CD4-positive, alpha-beta T cell treated with Interleukin-10 for 1 hour (primary cell): Measurements from ENCODE around the gene VOPP1.
"Not testable (repeated sequence)": the region's sequence is repeated elsewhere in the genome, so short reads cannot be mapped to it uniquely, and the experiment has no call there.

ENCODE experiments used
- DNase-seq: peaks from one replicate; pipeline ENCODE4 v3.0.0-alpha.2; 2020

Gene VOPP1

DNA sequence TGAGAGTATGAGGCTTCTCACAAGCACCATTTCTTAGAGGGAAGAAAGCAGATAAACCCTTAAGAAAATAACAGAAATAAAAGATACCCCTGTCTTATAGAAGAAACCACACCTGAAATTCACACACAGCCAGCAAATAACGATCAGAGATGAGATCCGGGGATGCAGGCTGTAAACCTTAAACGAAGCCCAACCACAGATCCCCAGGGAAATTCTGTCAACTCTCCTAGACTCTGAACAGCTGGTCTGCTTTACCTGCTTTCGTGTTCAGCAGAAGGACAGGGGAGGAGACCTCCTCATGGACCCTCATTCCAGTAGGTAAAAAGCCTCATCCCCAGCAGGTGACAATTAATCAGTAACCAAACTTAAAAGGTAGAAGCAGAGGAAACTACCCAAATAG, 45.0 kb downstream of the VOPP1 start:
- DNase-seq: no peak

DNA sequence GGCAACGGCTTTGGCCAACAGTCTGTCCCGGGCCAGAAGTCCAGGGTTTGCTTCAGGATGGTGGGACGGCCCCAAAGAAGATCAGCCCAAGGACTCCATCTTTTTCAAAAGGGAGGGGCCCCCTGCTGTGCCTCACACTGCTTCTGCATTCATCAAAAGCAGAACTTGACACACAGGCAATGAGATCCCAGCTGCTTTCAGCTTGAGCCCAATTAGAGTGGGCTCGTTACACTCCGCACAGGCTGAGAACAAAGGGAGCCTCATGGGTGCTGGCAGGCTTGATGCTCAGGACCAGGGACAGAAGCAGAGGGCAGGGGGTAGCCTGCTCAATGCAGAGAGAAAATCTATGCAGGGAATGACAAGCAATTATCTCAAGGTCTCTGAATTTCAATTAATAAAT, 45.5 kb downstream of the VOPP1 start:
- DNase-seq: no peak

DNA sequence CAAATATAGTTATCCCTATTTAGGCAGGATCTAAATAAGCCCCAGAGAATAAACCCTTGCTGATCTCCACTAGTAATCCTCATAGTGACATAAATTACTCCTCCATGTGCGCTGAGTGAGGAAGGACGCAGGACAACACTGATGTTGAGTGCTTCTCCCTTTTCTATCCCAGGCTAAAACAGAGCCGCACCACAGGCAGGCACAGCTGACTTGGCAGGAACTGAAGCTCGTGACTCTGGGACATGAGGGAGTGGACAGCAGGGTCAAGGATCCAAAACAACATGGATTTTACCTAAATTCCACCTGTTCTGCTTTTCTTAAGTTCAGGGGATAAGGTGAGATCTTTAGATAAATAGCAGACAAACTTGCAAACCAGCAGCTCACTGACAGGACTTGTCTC, 46.0 kb downstream of the VOPP1 start:
- no peak for DNase-seq

DNA sequence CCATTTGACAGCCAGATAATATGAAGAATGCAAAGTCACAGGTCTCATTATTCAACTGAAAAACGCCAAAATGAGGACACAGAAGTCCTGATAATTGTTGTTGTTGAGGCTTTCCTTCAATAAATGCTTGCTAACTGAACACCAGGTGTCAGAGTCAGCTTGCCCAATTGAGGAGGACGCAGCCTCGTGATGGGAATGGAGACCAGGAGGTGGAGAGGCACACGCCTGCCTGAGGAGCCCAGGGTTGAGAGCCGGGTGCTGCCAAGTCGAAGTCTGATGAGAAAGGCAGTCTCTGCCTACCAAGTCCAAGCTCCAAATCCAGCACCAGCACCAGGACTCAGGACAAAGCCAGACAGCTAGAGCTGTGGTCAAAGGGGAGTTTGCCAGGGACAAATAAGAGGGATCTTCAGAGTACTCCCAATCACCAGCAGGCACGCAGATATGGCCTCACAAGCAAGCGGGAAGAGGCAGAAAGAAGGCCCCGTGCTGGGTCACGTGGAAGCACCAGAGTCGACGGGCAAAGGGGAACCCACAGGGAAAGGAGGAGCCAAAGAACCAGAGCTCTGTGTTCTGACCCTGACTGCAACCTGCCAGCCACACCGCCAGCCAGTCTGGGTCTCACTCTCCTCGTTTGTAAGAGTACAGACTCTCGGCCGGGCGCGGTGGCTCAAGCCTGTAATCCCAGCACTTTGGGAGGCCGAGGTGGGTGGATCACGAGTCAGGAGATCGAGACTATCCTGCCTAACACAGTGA, 47.6 kb downstream of the VOPP1 start:
- DNase-seq: no peak

DNA sequence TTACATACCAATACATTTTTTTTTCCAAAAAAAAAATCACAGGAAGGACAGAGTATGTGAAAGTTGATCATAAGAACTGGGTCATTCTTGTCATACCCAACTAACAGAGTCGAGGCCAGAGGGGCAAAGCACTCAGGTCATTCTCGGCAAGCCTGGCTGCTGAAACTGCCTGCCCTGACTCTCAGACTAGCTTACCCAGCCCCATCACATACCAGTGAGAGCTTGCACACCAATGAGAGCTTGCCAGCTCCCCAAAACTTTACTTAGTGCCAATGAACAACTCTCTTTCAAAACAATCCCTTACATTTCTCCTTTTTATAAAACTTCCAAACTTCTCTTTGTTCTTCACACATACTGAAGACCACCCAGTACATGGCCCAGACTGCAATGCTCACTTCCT, 48.9 kb downstream of the VOPP1 start:
- no peak for DNase-seq

DNA sequence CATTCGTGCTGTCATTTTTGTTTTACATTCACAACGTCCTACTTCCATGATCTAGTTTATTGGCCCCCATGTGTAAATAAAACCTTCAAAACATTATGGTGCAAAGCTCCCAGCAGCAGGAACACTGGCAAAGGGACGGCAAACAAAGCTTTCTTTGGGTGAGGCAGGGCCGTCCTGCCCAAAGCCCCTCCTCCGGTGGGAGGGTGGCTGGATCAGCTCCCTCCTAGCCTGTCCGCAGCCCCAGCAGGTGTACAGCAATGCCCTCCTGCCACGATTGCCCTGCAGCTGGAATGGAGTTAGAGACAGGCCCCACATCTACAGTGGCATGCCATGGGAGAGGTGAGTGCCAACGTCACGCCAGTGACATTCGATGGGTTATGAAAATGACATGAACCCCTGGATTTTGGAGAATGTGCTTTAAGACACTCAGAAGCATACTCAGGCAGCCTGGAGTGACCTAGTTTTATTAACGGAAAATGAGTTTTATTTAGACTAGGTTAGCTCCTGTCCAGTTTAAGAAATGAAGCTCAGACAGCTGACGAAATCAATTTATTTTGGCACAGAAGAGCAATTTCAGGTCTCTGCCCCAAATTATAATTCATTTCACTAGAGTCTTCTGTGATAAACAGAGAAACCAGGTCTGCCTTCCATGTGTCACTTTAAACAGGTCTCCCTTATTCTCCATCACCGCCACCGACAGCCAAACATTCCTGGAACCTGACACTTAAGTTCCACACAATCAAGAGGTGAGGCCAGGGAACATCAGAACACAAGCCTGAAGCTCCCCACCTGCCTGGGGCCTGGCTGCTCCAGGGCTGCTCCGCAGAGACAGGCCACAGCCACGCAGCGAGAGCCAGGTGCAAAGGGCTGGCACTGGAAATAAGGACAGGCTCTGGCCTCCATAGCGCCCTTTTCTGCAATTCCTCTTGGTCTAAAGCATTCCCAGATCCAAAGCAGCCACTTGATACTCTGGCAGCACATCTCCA, 50.1 kb downstream of the VOPP1 start:
- DNase-seq: no peak

DNA sequence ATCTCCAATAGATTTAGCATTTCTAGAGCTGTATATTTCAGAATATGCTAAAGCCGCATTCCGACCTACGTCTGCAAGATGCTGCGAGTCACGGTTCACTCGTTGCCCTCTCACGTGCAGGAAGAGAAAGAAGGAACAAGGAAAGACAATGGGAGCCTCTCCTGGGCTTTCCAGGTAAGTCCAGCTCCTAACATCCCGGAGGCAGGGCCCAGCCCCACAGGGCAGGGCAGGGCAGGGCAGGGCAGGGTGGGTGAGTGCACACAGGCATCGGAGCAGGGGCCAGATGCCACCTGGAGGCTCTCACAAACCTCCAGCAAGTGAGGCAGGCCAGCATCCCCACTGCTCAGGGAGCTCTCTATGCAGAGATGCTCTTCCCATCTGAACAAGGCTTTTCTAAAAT, 50.8 kb downstream of the VOPP1 start:
- no peak for DNase-seq

DNA sequence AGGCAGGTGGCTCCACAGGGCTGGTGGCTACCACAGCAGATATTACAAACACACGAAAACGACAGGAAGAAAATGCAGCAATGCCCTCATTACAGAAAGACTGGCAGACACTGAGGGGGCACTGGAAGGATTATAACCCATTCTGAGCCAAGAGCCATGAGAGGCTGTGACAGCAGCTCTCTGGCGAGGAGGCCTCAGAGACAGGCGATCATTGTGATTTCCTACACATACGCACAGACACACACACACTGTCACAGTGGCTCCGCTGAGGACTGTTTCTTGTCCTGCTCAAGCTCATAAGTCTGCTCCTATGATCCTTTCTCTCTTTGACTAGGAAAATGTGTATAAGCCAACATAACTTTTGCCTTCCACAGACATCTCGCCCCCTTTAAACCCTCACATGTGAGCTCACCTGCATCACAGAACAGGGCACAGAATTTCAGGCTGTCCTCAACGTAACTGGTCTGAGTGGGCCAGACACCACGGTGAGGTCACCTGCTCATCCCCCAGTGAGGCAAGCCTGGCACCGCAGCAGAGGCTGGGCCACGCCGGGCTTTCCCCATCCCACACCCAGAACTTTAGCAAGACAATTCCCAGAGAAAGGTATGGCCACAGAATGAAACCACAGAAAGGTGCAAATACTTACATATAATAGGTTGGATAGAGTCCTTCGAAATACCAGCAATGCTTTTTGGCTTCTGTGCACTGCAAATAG, 51.7 kb downstream of the VOPP1 start:
- no peak for DNase-seq

DNA sequence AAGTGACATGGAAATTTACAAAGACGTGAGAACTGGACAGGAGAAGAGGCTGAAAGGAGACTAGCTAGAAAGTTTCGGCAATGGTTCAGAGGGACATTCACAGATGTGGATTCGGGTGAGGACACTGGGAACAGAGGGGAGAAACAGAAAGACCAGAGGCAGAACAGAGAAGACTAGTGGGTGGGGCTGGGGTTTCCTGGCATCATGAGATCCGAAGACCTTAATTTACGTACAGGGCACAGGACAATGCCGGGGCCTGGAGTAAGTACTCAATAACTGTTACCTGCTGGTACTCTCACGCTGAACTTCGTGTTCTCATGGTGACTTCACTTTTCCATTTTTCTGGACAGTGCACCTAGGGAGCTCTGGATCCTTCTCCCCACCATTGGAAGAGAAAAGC, 53.5 kb downstream of the VOPP1 start:
- DNase-seq: no peak

DNA sequence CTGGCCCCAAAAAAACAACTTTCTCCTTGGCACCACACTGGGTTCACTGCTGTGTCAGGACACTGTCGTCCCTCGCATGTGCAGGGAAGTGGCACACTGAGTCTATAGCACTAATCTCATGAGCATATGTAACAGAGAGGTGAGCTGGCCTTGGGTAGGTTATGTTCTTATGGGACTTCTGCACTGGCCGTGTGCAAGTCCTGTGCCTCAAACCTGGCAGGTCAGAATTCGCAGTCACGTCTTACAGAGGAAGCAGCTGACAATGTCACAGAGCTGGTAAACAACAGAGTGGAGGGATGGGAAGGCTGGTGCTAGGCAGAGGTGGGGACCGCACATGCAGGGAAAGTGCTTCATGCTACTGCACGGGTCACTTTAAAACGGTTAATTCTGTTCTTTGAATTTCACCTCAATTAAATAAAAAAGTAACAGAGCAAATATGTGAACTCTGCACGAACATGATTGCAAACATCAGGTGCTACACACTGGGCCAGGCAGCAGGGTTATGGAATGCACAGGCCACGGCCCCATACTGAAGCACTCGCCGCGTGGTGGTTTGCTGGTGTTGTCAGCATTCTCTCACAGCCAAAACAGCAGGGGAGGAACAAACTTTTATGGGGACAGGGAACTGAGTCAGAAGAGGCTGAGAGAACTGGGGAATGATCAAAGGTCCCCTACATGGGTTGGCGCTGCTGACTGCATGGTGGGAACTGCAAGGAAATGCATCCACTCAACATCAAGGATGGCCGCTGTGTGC, 54.2 kb downstream of the VOPP1 start:
- DNase-seq: no peak

DNA sequence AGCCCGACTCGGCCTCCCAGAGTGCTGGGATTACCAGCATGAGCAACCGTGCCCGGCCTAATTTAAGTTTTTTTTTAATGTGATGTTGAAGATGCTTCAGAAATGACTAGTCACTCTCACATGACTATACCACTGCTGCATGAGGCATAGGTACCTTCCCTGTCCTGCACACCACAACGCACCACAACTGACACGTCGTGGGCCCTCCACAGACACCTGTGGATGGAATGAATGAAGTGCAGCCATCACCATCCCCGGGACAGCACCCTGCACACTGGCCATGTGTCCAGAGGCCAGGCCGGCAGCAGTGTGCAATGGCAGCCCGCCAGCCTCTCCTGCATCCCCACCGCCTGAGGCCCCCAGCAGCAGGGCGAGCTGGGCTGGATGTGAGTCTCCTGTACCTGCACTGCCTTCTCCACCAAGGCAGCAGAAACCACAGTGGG, 55.1 kb downstream of the VOPP1 start:
- DNase-seq: no peak

DNA sequence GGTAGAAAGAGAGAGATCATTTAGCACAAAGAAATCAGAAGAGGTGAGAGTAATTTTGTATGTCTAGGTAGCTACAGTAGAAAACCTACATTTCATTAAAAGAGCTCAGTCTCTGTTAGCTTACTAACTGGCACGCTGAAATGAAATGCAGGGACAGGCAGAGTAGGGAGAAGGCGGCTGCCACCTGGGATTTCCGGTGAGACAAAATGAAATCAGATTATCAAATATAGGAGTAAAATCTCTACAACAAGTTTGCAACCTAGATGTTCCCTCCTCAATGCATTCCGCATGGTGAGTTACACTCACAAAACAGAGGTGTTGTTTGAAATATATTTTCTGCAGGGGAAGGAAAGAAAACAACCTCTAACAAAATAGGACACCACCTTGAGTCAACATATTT, 55.9 kb downstream of the VOPP1 start:
- no peak for DNase-seq

DNA sequence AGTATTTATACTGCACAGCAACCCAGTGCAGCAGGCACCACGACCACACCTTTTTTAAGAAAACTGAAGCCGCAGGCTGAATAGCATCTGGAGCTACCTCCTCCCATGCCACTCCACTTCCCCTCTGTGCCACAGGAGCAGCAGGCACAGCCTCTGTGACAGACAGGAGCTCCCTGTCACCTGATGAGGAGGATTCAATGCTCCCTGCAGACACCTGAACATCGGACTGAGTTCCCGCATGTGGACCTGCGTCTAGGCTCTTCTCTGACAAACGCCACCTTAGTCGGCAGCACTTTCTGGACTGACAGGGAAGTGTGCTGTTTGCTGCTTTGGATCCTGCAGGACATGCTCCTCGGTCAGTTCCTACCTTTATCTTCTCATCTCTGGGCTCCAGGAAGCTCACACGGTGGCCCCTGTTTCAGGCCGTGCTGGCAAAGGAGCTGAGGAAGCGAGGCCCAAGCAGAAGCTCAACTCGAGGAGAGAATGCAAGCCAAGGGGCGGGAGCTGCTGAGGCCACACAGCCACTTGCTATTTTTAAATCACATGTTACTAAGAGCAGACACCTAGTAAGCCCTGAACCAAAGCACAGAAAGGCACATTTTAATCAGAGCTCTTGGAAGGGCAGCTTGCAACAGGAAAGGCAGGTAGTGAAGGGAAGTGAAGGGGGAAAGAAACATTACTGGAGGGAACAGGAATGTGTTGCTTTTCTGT, 56.6 kb downstream of the VOPP1 start:
- no peak for DNase-seq

DNA sequence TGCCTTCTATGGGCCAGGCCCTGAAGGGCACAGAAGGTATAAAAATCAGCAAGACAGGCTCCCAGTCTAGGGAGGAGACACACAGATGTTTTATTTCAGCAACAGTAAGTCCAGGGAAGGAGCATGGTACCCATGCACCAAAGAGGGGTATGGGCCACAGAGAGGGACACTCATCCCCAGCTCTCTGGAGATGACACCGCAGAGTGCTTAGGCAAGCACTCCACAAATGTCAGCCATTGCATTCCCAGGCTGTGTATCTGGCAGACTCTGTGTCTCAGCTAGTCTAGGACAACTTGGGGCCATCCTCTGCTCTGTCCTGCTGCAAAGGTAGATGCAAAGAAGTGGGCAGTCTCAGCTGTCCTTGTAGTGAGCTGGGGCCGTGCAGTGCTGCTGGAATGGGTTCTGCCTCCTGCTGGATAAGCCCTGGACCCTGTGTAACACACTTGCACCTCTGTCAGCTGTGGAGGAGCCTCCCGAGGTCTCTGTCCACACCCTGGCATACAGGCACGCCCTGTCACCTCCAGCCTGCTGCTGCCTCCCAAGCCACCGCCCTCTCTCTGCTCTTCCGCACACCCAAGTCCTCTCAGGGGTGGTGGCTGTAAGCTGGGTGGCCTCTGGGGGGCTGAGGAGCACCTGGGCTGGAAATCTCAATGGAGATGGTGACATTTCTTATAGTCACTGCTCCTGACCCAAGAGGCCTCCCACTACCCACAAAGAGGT, 57.6 kb downstream of the VOPP1 start:
- DNase-seq: no peak

DNA sequence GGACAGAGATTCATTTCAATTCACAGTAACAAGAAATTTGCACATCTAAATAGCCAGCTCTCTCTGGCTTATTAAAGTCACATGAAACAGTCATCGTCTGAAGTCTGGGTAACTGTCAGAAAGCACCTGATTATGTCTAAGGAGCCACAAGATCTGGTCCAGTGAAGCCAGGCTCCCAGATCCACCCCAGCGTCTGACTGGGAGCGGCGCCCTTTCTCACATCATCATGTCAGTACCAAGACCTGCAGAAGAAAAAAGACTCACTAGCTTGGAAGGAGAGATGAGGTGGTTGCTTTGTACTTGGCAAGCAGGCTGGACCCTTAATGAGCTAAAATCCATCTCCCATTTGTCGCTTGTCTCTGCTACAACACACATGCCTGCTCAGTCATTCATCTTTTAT, 58.4 kb downstream of the VOPP1 start:
- DNase-seq: no peak

DNA sequence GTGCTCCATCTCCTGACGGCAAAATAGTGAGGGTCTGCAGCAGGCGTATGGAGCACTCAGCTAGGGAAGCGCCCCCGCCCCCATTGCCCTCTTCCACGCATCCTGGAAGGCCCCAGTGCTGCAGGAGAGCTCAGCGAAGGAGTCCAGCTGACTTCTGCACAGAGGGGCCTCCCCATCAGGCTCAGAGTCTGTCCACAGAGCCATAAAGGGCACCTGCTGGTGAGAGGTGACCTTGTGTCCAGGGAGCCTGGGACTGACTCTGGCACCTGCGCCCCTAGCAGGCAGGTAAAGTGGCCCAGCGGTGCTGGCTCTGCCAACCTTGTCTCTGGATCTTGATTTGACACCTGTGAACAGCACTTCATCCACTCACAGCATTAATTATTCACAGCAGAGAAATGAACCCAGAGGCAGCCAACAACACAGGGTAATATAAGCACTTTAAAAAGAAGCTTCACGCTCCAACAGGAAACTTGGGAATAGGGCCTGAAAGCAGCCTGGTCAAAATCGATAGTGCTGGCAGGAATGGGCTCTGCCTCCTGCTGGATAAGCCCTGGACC, 59.6 kb downstream of the VOPP1 start:
- DNase-seq: no peak

DNA sequence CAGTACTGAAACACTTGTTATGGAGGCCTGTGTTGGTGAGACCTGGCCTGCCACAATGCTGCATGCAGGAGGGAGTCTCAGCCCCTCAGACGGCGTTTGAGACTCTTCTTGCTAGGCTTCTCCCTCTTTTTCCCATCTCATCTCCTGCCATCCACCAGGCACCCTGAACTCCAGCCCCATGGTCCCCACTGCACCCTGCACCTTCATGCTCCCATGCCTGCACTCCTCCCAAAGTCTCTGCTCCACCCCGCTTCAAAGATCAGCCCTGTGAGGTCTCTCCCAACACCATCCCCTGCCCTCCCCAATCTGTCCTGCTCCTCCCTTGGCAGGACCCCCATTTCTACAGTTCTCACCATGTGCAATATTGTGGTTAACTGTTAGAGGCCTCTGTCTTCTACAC, 61.7 kb downstream of the VOPP1 start:
- no peak for DNase-seq

DNA sequence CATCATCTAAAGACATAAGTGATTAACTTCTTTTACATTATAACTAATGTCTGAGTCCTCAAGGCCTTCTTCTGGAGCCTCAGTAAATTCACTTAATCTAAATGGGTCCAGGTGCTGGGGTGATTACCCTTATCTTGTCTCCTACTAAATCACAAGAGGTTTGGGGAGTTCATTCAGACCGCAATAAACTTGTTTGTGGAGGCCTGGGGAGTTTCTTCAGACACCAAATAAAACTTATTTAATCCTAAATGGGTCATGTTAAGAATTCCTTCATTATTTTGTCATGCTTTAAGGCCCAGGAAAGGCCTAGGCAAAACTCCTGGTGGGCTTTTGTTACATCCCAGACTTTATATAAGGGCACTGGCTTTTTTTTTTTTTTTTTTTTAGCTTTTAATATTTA, 62.1 kb downstream of the VOPP1 start:
- not testable (repeated sequence) for DNase-seq

DNA sequence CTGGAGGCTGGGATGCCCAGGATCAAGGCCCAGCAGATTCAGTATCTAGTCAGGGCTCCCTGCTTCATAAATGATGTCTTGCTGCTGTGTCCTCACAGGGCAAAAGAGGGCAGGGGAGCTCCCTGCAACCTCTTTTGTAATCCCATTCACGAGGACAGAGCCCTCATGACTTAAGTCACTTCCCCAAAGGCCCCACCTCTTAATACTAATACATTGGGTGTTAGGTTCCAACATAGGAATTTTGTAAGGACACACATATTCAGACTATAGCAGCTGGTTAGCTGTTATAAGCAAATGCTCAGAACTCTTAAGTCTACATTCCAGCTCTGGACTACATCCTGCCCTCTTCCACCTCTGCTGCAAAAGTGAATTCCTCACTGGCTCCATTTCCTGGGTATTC, 63.0 kb downstream of the VOPP1 start:
- no peak for DNase-seq

DNA sequence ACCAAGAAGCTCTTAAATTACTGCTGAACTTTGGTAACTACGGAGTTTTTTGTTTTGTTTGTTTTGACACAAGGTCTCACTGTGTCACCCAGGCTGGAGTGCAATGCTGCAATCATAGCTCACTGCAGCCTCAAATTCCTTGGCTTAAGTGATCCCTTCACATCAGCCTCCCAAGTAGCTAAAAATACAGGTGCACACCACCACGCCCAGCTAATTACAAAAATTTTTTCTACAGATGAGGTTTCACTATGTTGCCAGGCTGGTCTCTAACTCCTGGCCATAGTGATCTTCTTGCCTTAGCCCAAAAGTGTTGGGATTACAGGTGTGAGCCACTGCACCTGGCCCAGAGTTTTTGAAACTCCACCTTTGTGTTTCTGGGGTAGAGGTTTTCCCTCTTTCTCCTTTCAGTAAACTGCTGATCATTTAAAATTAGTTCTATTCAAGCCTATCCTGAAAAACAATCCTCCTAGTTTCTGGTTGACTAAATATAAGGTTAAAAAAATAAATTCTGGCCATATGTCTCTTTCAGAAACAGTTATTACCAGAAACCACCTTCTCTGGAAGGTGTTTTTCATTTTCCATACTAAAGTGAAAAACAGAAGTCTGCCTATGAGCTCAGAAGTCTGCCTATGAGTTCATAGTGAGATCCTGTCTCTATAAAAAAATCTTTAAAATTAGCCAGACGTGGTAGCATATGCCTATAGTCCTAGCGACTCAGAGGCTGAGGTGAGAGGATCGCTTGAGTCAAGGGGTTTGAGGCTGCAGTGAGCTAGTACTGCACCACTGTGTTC, 63.9 kb downstream of the VOPP1 start:
- DNase-seq: no peak
